ENCODE results near the gene ARMH3. TPM values are rescaled to one million over a fixed set of nuclear protein-coding genes. Genes with fewer than 3 reads are reported as not detected.
A peak's percentile ranks its signal among the peaks of the same experiment; 100 is the strongest.

ARMH3 gene, protein sequence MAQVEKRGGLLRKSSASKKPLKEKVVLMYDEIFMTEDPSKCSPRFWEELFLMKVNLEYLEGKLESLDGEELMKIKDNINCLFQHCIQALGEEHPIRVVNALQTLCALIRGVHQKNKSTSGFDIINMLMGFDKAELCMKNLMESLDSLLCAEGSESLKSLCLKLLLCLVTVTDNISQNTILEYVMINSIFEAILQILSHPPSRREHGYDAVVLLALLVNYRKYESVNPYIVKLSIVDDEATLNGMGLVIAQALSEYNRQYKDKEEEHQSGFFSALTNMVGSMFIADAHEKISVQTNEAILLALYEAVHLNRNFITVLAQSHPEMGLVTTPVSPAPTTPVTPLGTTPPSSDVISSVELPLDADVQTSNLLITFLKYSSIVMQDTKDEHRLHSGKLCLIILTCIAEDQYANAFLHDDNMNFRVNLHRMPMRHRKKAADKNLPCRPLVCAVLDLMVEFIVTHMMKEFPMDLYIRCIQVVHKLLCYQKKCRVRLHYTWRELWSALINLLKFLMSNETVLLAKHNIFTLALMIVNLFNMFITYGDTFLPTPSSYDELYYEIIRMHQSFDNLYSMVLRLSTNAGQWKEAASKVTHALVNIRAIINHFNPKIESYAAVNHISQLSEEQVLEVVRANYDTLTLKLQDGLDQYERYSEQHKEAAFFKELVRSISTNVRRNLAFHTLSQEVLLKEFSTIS
- polyA plus RNA-seq (2011; rRNA removed) (17.9 and 18.5 TPM in 2 replicates), polyA minus RNA-seq (2011; rRNA and poly(A)+ RNA removed) (11.2 and 13.5 TPM in 2 replicates)

DNA sequence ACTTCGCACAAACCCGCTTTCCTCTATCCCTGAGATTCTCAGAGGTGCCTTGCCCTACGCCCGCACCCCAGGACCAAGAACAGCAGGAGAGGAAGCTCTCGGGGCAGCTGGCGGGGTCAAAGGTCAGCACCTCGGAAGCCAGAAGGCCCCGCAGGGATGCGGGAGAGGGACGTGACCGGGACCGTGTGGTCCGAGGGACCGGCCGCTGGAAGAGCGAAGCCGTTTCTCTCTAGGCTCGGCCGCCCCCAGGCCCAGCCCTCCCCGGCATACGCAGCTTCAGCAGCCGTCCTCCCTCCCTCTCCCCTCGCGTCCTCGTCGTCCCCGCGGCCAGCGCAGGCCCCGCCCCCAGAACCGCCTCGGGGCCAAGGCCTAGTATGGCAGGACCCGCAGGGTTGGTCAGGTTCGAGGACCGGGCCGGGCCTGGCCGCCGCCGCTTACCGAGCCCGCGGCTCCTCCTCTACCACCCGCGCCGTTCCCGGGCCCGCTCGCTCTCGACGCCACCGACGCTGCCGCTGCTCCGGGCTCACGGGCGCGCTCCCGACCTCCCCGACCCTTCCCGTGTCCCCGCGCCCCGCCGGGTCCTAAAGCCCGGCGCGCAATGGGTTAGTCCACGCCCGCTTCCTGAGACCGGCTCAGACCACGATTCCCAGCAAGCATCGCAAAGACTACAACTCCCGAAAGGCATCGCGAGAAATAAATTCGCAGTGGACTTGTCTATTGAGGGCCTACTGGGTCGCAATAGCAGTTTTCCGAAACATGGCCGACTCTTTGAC, at the start of gene ARMH3:
ARMH3 (minus strand) TSS at position 527 of the 773 bp plus-strand sequence. CDS start 16,059 bp downstream, outside the sequence.
- TF ChIP-seq CTCF (IDR thresholded peaks at IDR 0.05; ENCODE audit: insufficient read depth, low read depth, low read length): no peak
- peak within 1 kb of the TSS; percentile 78 for H3K4me3 ChIP-seq (ENCODE audit: low read depth, low read length)
- ChIA-PET CTCF (interaction anchor here (1.3 to 1.9 kb wide), 2 partner anchors 16 to 17 kb away, joined by 3 to 6 read pairs; no protein-coding TSS in a partner anchor), POLR2A (interaction anchor here (1.0 kb wide), 1 partner anchor 11 kb away, joined by 3 read pairs; no protein-coding TSS in a partner anchor)
- no peaks in the 10 kb centered on the region for H3K27me3 ChIP-seq (ENCODE audit: control insufficient read depth, insufficient read depth, low read length)
- DNase-seq (ENCODE audit: low read depth): peak; percentile 91
- H3K36me3 ChIP-seq (ENCODE audit: control insufficient read depth, insufficient read depth, low read length): no peaks in the 10 kb centered on the region

DNA sequence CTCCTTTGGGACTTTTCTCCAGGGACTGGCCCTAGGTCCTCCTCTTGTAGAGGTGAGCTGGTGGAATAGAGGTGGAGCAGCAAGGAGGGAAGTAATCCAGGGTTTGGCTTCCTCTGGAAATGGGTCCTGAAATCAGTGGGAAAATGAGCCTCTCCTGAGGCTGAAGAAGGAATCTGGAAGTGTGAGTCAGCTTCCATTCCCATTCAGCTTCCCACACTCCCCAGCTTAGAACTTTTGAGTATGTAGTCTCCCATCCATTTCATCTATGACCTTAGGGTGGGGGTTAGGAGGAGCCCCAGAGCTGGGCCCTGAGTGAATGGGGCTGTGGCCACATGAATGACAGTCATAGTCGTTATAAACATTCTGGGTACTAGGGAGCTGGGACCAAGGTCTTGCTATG, 46.4 kb upstream of the ARMH3 start:
- Histone ChIP-seq H3K4me3 (ENCODE audit: low read depth, low read length) (no peak overlapping the region), H3K27me3 (ENCODE audit: control insufficient read depth, insufficient read depth, low read length) (no peaks in the 10 kb centered on the region), H3K36me3 (ENCODE audit: control insufficient read depth, insufficient read depth, low read length) (peaks cover 19% of the 10 kb centered on the region)
- ChIA-PET CTCF (interaction anchor here (0.5 to 1.6 kb wide), 4 partner anchors 9 to 29 kb away, joined by 3 to 4 read pairs (median 4); no protein-coding TSS in a partner anchor), POLR2A (interaction anchor here (0.9 kb wide), 1 partner anchor 12 kb away, joined by 3 read pairs; no protein-coding TSS in a partner anchor)
- DNase-seq (ENCODE audit: low read depth): no peak
- no peak for TF ChIP-seq CTCF (IDR thresholded peaks at IDR 0.05; ENCODE audit: insufficient read depth, low read depth, low read length)

DNA sequence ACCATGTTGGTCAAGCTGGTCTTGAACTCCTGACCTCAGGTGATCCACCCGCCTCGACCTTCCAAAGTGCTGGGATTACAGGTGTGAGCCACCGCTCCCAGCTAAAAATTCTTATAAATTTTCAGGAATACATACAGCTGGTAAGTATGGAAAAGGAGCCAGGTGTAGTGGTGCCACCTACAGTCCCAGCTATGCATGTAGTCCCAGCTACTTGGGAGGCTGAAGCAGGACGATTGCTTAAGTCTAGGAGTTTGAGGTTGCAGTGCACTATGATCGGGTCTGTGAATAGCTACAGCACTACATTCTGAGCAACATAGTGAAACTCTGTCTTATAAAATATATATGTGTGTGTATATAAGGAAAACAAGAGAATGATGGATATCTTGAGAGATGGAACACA, 45.2 kb upstream of the ARMH3 start:
- no peak for DNase-seq (ENCODE audit: low read depth)
- H3K36me3 ChIP-seq (ENCODE audit: control insufficient read depth, insufficient read depth, low read length): peaks cover 10% of the 10 kb centered on the region; the same call in 1 of the 2 replicates
- no peak overlapping the region for H3K4me3 ChIP-seq (ENCODE audit: low read depth, low read length)
- ChIA-PET CTCF (interaction anchor here (0.5 to 1.6 kb wide), 3 partner anchors 11 to 66 kb away, joined by 3 to 6 read pairs (median 5); no protein-coding TSS in a partner anchor), POLR2A (no interaction called here)
- no peak for TF ChIP-seq CTCF (IDR thresholded peaks at IDR 0.05; ENCODE audit: insufficient read depth, low read depth, low read length)
- no peaks in the 10 kb centered on the region for H3K27me3 ChIP-seq (ENCODE audit: control insufficient read depth, insufficient read depth, low read length)

GRCh38 chr10:102096449-102096848, 40.5 kb upstream of the ARMH3 start:
- CTCF ChIA-PET: no interaction called here
- no peak overlapping the region for H3K4me3 ChIP-seq (ENCODE audit: low read depth, low read length)
- POLR2A ChIA-PET: no interaction called here
- H3K27me3 ChIP-seq (ENCODE audit: control insufficient read depth, insufficient read depth, low read length): no peaks in the 10 kb centered on the region
- peaks cover 2% of the 10 kb centered on the region; the same call in 1 of the 2 replicates for H3K36me3 ChIP-seq (ENCODE audit: control insufficient read depth, insufficient read depth, low read length)
- TF ChIP-seq CTCF (IDR thresholded peaks at IDR 0.05; ENCODE audit: insufficient read depth, low read depth, low read length): no peak
- DNase-seq (ENCODE audit: low read depth): no peak

Measured in BJ (cell line).